Ishikawa (cell line): Measurements from ENCODE around the gene RPS3A.

ENCODE experiments used
- CREB1 ChIP-seq: IDR thresholded peaks from 2 replicates; pipeline ENCODE4 v1.6.1; 2012; ENCODE audit warnings: low read depth
- ZBTB7A ChIP-seq: IDR thresholded peaks from 2 replicates; pipeline ENCODE4 v1.6.1; 2012; ENCODE audit warnings: low read depth
- TF ChIP-seq, protein P1 (sequence below): IDR thresholded peaks from 2 replicates; pipeline ENCODE4 v1.6.1; 2012
- TF ChIP-seq, protein P2 (sequence below): IDR thresholded peaks from 2 replicates; pipeline ENCODE4 v1.6.1; 2012; ENCODE audit warnings: low read depth, mild to moderate bottlenecking

DNA sequence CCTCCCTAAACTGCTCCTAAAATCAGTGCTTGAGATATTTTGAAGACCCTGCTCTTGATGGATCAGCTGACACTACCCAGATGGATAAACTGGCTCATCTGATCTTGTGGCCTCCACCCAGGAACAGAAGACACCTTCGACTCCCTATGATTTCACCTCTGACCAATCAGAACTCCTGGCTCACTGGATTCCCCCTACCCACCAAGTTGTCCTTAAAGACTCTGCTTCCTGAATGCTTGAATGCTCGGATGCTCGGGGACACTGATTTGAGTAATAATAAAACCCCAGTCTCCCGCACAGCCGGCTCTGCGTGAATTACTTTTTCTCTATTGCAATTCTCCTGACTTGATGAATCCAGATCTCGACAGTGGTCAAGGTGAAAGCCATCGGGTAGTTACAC lies 12.0 kb upstream of the RPS3A start:
- TF ChIP-seq CREB1: no peak
- TF ChIP-seq, protein P1, sequence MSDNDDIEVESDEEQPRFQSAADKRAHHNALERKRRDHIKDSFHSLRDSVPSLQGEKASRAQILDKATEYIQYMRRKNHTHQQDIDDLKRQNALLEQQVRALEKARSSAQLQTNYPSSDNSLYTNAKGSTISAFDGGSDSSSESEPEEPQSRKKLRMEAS: no peak
- no peak for TF ChIP-seq ZBTB7A
- TF ChIP-seq, protein P2, sequence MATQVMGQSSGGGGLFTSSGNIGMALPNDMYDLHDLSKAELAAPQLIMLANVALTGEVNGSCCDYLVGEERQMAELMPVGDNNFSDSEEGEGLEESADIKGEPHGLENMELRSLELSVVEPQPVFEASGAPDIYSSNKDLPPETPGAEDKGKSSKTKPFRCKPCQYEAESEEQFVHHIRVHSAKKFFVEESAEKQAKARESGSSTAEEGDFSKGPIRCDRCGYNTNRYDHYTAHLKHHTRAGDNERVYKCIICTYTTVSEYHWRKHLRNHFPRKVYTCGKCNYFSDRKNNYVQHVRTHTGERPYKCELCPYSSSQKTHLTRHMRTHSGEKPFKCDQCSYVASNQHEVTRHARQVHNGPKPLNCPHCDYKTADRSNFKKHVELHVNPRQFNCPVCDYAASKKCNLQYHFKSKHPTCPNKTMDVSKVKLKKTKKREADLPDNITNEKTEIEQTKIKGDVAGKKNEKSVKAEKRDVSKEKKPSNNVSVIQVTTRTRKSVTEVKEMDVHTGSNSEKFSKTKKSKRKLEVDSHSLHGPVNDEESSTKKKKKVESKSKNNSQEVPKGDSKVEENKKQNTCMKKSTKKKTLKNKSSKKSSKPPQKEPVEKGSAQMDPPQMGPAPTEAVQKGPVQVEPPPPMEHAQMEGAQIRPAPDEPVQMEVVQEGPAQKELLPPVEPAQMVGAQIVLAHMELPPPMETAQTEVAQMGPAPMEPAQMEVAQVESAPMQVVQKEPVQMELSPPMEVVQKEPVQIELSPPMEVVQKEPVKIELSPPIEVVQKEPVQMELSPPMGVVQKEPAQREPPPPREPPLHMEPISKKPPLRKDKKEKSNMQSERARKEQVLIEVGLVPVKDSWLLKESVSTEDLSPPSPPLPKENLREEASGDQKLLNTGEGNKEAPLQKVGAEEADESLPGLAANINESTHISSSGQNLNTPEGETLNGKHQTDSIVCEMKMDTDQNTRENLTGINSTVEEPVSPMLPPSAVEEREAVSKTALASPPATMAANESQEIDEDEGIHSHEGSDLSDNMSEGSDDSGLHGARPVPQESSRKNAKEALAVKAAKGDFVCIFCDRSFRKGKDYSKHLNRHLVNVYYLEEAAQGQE: no peak
